HuH-7 (cell line): ENCODE results near the gene TRIOBP.

ENCODE experiments used
- DNase-seq: peaks from one replicate; pipeline ENCODE4 v3.0.0; 2011; ENCODE audit warnings: low spot score

Gene TRIOBP

DNA sequence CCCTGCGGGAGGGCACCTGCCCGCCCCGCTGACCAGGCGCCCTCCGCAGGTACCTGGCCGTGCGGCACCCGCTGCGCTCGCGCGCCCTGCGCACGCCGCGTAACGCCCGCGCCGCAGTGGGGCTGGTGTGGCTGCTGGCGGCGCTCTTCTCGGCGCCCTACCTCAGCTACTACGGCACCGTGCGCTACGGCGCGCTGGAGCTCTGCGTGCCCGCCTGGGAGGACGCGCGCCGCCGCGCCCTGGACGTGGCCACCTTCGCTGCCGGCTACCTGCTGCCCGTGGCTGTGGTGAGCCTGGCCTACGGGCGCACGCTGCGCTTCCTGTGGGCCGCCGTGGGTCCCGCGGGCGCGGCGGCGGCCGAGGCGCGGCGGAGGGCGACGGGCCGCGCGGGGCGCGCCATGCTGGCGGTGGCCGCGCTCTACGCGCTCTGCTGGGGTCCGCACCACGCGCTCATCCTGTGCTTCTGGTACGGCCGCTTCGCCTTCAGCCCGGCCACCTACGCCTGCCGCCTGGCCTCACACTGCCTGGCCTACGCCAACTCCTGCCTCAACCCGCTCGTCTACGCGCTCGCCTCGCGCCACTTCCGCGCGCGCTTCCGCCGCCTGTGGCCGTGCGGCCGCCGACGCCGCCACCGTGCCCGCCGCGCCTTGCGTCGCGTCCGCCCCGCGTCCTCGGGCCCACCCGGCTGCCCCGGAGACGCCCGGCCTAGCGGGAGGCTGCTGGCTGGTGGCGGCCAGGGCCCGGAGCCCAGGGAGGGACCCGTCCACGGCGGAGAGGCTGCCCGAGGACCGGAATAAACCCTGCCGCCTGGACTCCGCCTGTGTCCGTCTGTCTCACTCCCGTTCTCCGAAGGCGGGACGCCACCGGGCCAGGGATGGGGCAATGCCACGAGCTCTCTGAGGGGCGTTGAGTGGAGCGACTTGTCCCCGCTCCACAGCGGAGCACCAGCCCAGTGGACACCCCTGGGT is 128.1 kb downstream of the TRIOBP start:
- DNase-seq = no peak
